OCI-LY7 (cell line): ENCODE data around the gene GALNT14. TPM values are rescaled to one million over a fixed set of nuclear protein-coding genes. Genes with fewer than 3 reads are reported as not detected.

Experiments used
- BruUV-seq: library from RNA; stranded (reverse); fragments of 400-500 nt; replicated peaks from 2 replicates; lab custom pipeline; 2021; lab: Mats Ljungman, UMichigan
- CTCF ChIA-PET: fragments of 300-600 bp; sonication (Branson Sonifier 250); formaldehyde crosslinking; loops from one replicate; lab custom pipeline; 2022; ENCODE audit warnings: antibody characterized with exemption; ENCODE audit not compliant: unreplicated experiment; lab: Charles Lee
- POLR2A ChIA-PET: fragments of 300-600 bp; sonication (Branson Sonifier 250); formaldehyde crosslinking; loops from one replicate; lab custom pipeline; 2022; ENCODE audit warnings: antibody characterized with exemption; lab: Charles Lee
- DNase-seq: peaks from one replicate; pipeline ENCODE4 v3.0.0-alpha.2; 2015; ENCODE audit warnings: low spot score
- H2AFZ ChIP-seq: fragments of 200-600 bp; sonication (generic), shearing (Covaris generic); 2 replicates; pipeline ENCODE4 v1.6.1; 2014; ENCODE audit warnings: mild to moderate bottlenecking, antibody characterized with exemption, low read length, moderate library complexity
- H3K27ac ChIP-seq: fragments of 200-600 bp; sonication (generic); 2 replicates; pipeline ENCODE4 v1.5.1; 2014; ENCODE audit warnings: mixed run types, low read depth, mild to moderate bottlenecking, moderate library complexity, low read length, inconsistent platforms; ENCODE audit not compliant: poor library complexity, severe bottlenecking
- H3K36me3 ChIP-seq: fragments of 200-600 bp; sonication (generic); 2 replicates; pipeline ENCODE4 v1.6.1; 2014; ENCODE audit warnings: mild to moderate bottlenecking, antibody characterized with exemption, low read length, moderate library complexity, mixed read lengths; ENCODE audit not compliant: insufficient read depth
- H3K4me1 ChIP-seq: fragments of 200-600 bp; sonication (generic); 2 replicates; pipeline ENCODE4 v1.5.1; 2014; ENCODE audit warnings: mild to moderate bottlenecking, low read length; ENCODE audit not compliant: insufficient read depth, poor library complexity, severe bottlenecking
- H3K4me2 ChIP-seq: fragments of 200-600 bp; sonication (generic); 2 replicates; pipeline ENCODE4 v1.6.1; 2014; ENCODE audit warnings: mild to moderate bottlenecking, low read length
- H3K4me3 ChIP-seq: fragments of 200-600 bp; sonication (generic); 2 replicates; pipeline ENCODE4 v1.5.1; 2014; ENCODE audit warnings: mild to moderate bottlenecking, low read depth, low read length; ENCODE audit not compliant: poor library complexity, severe bottlenecking
- H3K79me2 ChIP-seq: fragments of 200-600 bp; sonication (generic); 2 replicates; pipeline ENCODE4 v1.6.1; 2016; ENCODE audit warnings: low read depth, mild to moderate bottlenecking, low read length, moderate library complexity, mixed read lengths; ENCODE audit not compliant: insufficient read depth
- H3K9me2 ChIP-seq: fragments of 200-600 bp; sonication (generic); 2 replicates; pipeline ENCODE4 v1.6.1; 2016; ENCODE audit warnings: mild to moderate bottlenecking, low read length, mixed read lengths; ENCODE audit not compliant: insufficient read depth
- H3K9me3 ChIP-seq: fragments of 200-600 bp; sonication (generic); 2 replicates; pipeline ENCODE4 v1.6.1; 2014; ENCODE audit warnings: mild to moderate bottlenecking, mixed run types, low read length, mixed read lengths
- H4K20me1 ChIP-seq: fragments of 200-600 bp; sonication (generic); 2 replicates; pipeline ENCODE4 v1.6.1; 2014; ENCODE audit warnings: mild to moderate bottlenecking, antibody characterized with exemption, low read length, moderate library complexity, mixed read lengths; ENCODE audit not compliant: insufficient read depth
- CTCF ChIP-seq: fragments of 200-600 bp; sonication (generic); conservative IDR thresholded peaks from 2 replicates; pipeline ENCODE4 v1.5.1; 2014; ENCODE audit warnings: mild to moderate bottlenecking, antibody characterized with exemption, low read length, moderate library complexity, mixed read lengths
- EZH2phosphoT487 ChIP-seq: fragments of 200-600 bp; sonication (generic); IDR thresholded peaks from 2 replicates; pipeline ENCODE4 v1.6.1; 2018; ENCODE audit warnings: low read depth, borderline replicate concordance, mild to moderate bottlenecking, mixed run types, antibody characterized with exemption, low read length, moderate library complexity, mixed read lengths
- intact Hi-C: fragments of 100-400 bp; cut with micrococcal nuclease; formaldehyde crosslinking; loops from one replicate; pipeline ENCODE4 v1.10.0; 2022; ENCODE audit not compliant: unreplicated experiment
- total RNA-seq, 2 experiments: library from RNA; depleted of rRNA in 1 of 2; stranded (reverse); fragments of >200 nt in 1 of 2; shearing (Covaris generic) in 1 of 2; gene quantifications; 2 replicates each; pipeline ENCODE4 v1.2.3, GENCODE V29; 2014 to 2022

Gene GALNT14
- total RNA-seq, 2 experiments from 2014 or later = 14.8 to 25.6 TPM

GRCh38 chr2:31069643-31070325 is 68.5 kb downstream of the GALNT14 start:
- no peak for DNase-seq
- Histone ChIP-seq H3K9me2 (no peaks in the 10 kb centered on the region), H4K20me1 (no peaks in the 10 kb centered on the region; the same call in 1 of the 2 replicates), H3K36me3 (no peaks in the 10 kb centered on the region), H3K4me1 (no peaks in the 10 kb centered on the region), H3K79me2 (no peaks in the 10 kb centered on the region), H2AFZ (no peak overlapping the region), H3K4me2 (no peak overlapping the region), H3K27ac (no peak overlapping the region), H3K9me3 (no peaks in the 10 kb centered on the region), H3K4me3 (no peak overlapping the region)
- intact Hi-C loops = no loop called here
- CTCF ChIA-PET = no interaction called here
- TF ChIP-seq EZH2phosphoT487 = no peak
- TF ChIP-seq CTCF = no peak
- no TSS peak for BruUV-seq
- POLR2A ChIA-PET = no interaction called here

GRCh38 chr2:31067259-31067658 is 71.0 kb downstream of the GALNT14 start:
- no peaks in the 10 kb centered on the region for H3K9me3 ChIP-seq
- no peak for TF ChIP-seq EZH2phosphoT487
- TF ChIP-seq CTCF = no peak
- no peak for DNase-seq
- H3K9me2 ChIP-seq = no peaks in the 10 kb centered on the region
- H3K4me2 ChIP-seq = no peak overlapping the region
- intact Hi-C loops = no loop called here
- H3K79me2 ChIP-seq = no peaks in the 10 kb centered on the region
- no peak overlapping the region for H3K4me3 ChIP-seq
- H3K27ac ChIP-seq = no peak overlapping the region
- ChIA-PET POLR2A (interaction anchor here (1.2 kb wide), 1 partner anchor 255 kb away, joined by 4 read pairs; no protein-coding TSS in a partner anchor), CTCF (interaction anchor here (0.6 kb wide), 1 partner anchor 103 kb away, joined by 7 read pairs; no protein-coding TSS in a partner anchor)
- BruUV-seq = no TSS peak
- no peaks in the 10 kb centered on the region for H3K4me1 ChIP-seq
- no peaks in the 10 kb centered on the region; the same call in 1 of the 2 replicates for H4K20me1 ChIP-seq
- H2AFZ ChIP-seq = no peak overlapping the region
- H3K36me3 ChIP-seq = no peaks in the 10 kb centered on the region

GRCh38 chr2:31066551-31066950 is 71.7 kb downstream of the GALNT14 start:
- no peak overlapping the region for H3K4me3 ChIP-seq
- H3K9me2 ChIP-seq = no peaks in the 10 kb centered on the region
- no peaks in the 10 kb centered on the region for H4K20me1 ChIP-seq
- no peak overlapping the region for H3K27ac ChIP-seq
- H3K36me3 ChIP-seq = no peaks in the 10 kb centered on the region
- H3K79me2 ChIP-seq = no peaks in the 10 kb centered on the region
- ChIA-PET POLR2A (interaction anchor here (0.6 kb wide), 1 partner anchor 13 kb away, joined by 3 read pairs; no protein-coding TSS in a partner anchor), CTCF (interaction anchor here (0.6 kb wide), 1 partner anchor 104 kb away, joined by 7 read pairs; no protein-coding TSS in a partner anchor)
- DNase-seq = no peak
- H3K9me3 ChIP-seq = no peaks in the 10 kb centered on the region
- TF ChIP-seq EZH2phosphoT487 = no peak
- TF ChIP-seq CTCF = no peak
- H2AFZ ChIP-seq = no peak overlapping the region
- H3K4me1 ChIP-seq = no peaks in the 10 kb centered on the region
- no peak overlapping the region for H3K4me2 ChIP-seq
- intact Hi-C loops = no loop called here
- BruUV-seq = no TSS peak
